Pulmonary artery endothelial cell (primary cell): ENCODE measurements around the gene RRP15. TPM values are rescaled to one million over a fixed set of nuclear protein-coding genes. Genes with fewer than 3 reads are reported as not detected.
"Not testable (repeated sequence)": the region's sequence is repeated elsewhere in the genome, so short reads cannot be mapped to it uniquely, and the experiment has no call there.

Experiments
- DNase-seq: peaks from one replicate; pipeline ENCODE4 v3.0.0-alpha.2; 2011; ENCODE audit warnings: low read depth, low spot score
- total RNA-seq: library from RNA; depleted of rRNA; stranded (reverse); fragments of >200 nt; gene quantifications from 2 replicates; pipeline ENCODE4 v1.2.3, GENCODE V29; 2014

Gene RRP15
- total RNA-seq, 1 donor from 2014 or later: 6.5 TPM

- DNase-seq: no peak
Observed at GRCh38 chr1:218296162-218296561, 11.1 kb downstream of the RRP15 start.

- no peak for DNase-seq
Observed at GRCh38 chr1:218297461-218297860, 12.4 kb downstream of the RRP15 start.

GRCh38 chr1:218297867-218298266, 12.8 kb downstream of the RRP15 start:
- no peak for DNase-seq

- no peak for DNase-seq
Observed at GRCh38 chr1:218298398-218298797, 13.3 kb downstream of the RRP15 start.

- no peak for DNase-seq
Observed at GRCh38 chr1:218299416-218299815, 14.3 kb downstream of the RRP15 start.

- no peak for DNase-seq
Observed at GRCh38 chr1:218301217-218301616, 16.1 kb downstream of the RRP15 start.

GRCh38 chr1:218302155-218302554, 17.1 kb downstream of the RRP15 start:
- DNase-seq: no peak

- DNase-seq: no peak
Observed at GRCh38 chr1:218303176-218303879, 18.2 kb downstream of the RRP15 start.

GRCh38 chr1:218304281-218305039, 19.4 kb downstream of the RRP15 start:
- no peak for DNase-seq

GRCh38 chr1:218305472-218306064, 20.5 kb downstream of the RRP15 start:
- no peak for DNase-seq

- DNase-seq: no peak
Observed at GRCh38 chr1:218312509-218312908, 27.4 kb downstream of the RRP15 start.

- no peak for DNase-seq
Observed at GRCh38 chr1:218314316-218314715, 29.2 kb downstream of the RRP15 start.

- DNase-seq: no peak
Observed at GRCh38 chr1:218315638-218316037, 30.5 kb downstream of the RRP15 start.

- DNase-seq: no peak
Observed at GRCh38 chr1:218317061-218317460, 32.0 kb downstream of the RRP15 start.

- not testable (repeated sequence) for DNase-seq
Observed at GRCh38 chr1:218320182-218320581, 35.1 kb downstream of the RRP15 start.

GRCh38 chr1:218322762-218323161, 37.7 kb downstream of the RRP15 start:
- DNase-seq: no peak

- no peak for DNase-seq
Observed at GRCh38 chr1:218323568-218324225, 38.6 kb downstream of the RRP15 start.

GRCh38 chr1:218324226-218324580, 39.1 kb downstream of the RRP15 start:
- no peak for DNase-seq

- DNase-seq: no peak
Observed at GRCh38 chr1:218328769-218329168, 43.7 kb downstream of the RRP15 start.

GRCh38 chr1:218330043-218330623, 45.0 kb downstream of the RRP15 start:
- no peak for DNase-seq

GRCh38 chr1:218332416-218332815, 47.3 kb downstream of the RRP15 start:
- DNase-seq: no peak

GRCh38 chr1:218336328-218336727, 51.2 kb downstream of the RRP15 start:
- DNase-seq: no peak
